GM21447 (cell line): ENCODE data around the gene CHD3.
A peak's percentile ranks its signal among the peaks of the same experiment; 100 is the strongest.
"Not testable (repeated sequence)": the region's sequence is repeated elsewhere in the genome, so short reads cannot be mapped to it uniquely, and the experiment has no call there.

Experiments
- ATAC-seq: cut with Tn5 transposase; IDR thresholded peaks from one replicate; pipeline ENCODE4 v1.9.1; 2021; ENCODE audit not compliant: unreplicated experiment

Gene CHD3

DNA sequence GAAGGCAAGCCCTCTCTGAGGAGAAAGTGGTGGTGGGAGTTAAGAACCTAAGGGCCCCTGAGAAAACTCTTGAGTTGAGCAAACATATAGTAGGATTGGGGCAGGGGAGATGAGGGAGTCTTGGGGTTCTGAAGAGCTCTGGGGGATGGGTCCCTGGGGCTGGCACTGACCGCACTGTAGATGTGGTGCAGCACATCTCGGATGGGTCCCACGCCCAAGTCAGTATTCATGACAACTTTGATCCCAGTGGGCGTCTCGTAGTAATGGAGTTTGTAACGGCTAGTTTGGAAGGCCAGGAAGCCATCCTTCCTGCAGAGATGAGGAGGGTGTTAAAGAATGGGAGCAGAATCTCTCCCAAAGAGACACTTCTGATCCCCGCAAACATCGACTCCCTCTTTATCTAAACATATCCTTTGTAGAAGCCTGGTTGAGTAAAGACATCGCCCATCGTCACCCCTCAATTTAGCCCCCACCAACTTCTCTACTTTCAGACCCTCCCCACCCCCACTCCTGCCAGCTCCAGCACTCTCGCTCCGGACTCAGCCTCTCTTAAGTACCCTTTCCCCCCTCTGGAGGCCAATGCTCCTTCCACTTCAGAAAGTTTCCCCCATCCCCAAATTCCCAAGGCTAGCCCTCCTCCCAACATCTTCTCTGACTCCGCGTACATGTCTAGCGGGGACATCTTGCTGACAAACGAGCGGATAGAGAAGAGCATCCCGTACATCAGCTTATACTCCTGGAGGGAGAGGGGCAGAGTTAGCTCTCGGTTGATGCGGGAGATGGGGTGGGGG, 42.4 kb downstream of the CHD3 start:
- no peak for ATAC-seq

DNA sequence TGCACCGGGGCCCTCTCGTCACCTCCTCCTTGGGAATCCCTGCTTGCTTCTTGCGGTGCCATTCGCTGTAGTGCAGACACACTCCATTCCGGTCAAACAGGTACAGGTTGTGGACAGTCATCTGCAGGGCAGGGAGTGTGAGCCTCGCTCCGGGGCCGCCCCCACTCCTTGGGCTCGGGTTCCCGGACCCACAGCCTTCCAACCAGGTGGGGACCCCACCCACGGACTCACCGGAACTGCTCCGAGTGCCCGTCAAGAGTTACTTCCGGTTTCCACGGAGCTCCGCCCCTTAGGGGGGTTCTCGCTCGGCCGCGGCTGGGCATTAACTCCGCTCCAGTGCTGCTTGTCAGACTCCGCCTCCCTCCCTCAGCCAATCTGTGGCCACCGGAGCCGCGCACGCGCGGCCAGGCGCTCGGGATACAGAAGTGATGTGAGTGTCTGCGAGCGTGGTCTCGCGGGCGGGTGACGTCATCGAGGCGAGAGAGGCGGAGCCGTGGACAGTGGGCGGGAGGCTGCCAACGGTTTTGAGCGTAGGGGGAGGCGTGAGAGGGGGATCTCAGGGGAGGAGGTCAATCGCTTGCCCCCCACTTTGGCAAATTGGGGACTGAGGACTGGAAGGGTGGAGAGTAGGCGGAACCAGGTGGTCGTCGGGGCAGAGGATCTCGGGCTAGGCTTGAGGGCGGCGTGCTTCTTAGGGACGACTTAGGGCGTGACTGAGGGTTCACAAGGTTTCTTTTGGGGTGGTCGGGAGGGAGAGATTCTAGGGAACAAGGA, 43.3 kb downstream of the CHD3 start, which contains the start of the genes CNTROB and TRAPPC1:
Gene CNTROB (plus strand): TSS at position 498 of the 774 bp plus-strand sequence. CDS start 874 bp downstream, outside the sequence.
Gene TRAPPC1 (minus strand): TSS at position 238 of the 774 bp plus-strand sequence. CDS start 117 bp downstream, at position 121.
- peak; percentile 79 for ATAC-seq

DNA sequence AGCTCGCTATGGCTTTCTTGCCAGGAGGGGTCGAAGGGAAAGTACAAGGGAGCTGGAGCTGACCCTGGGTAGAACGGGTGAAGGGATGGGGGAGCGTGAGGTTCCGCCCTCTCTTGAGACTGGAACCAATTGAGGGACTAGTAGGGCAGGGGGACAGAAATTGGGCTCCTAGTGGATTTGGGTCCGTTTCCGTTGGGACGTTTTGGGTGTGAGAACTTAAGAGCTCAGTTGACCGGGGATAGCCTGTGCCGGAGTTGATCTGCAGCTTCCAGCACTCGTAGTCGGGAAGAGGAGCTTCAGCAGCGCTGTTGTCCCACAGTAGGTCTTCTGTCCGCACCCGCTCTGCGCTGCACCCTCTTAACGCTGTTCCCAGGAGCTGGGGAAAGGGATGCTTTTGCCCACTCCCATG, 43.9 kb downstream of the CHD3 start:
- peak; percentile 7 for ATAC-seq

DNA sequence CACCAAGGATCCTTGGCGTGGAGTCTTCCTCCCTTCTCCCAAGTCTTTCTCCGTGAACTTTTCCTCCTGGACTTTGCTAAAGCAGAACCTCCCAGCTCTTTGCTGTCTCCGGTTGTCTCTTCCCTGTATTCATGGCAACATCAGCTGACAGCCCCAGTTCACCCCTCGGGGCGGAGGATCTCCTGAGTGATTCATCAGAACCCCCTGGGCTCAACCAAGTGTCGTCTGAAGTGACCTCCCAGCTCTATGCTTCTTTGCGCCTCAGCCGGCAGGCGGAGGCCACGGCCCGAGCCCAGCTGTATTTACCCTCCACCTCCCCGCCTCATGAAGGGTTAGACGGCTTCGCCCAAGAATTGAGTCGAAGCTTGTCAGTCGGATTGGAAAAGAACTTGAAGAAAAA, 44.4 kb downstream of the CHD3 start:
- ATAC-seq: no peak

DNA sequence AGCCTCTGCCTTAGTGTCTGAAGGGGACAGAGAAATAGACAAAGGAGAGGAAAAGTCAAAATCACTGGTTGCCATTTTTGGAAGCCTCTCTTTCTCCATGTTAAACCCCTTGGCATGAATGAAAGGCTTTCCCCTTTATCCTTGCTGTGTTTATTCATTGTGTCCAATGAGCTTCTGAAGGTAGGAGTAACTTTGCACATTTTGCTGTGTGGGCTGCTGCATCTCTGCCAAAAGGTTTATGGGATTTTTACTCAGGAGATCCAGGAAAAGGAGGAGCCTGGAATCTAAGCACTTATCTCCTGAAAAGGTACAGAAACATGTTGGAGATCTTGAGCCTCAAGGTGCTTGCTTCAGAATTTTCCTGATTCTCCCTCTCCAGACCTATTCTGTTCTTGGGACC, 47.3 kb downstream of the CHD3 start:
- ATAC-seq: no peak

DNA sequence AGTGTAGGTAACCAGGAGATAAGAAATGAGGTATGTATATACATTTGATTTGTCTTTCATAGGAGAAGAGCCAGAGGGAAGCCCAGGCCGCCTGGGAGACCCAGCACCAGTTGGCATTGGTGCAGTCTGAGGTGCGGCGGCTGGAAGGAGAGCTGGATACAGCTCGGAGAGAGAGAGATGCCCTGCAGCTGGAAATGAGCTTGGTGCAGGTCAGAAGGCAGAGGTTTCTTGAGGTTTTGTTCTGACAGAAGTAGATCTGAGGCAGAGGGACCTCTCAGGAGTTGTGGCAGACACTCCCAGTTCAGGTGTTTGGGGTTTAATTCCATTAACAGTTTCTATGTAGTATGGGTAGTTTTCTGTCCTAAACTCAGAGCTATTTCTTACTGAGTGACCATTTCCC, 51.4 kb downstream of the CHD3 start:
- no peak for ATAC-seq

DNA sequence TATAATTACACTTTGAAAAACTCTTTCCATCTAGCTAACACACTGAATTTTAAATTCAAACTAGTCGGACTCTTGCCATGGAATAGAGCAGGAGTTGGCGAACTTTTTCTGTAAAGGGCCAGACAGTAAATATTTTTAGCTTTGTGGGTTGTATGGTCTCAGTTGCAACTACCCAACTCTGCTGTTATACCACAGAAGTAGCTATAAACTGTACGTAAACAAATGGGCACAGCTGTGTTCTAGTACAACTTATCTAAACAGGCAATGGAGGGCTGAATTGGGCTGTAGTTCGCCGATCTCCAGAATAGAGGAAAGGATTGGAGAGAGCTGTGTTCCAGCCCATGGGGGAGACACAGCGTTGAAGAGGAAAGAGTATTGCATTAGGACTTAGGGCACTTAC, 52.2 kb downstream of the CHD3 start:
- no peak for ATAC-seq

DNA sequence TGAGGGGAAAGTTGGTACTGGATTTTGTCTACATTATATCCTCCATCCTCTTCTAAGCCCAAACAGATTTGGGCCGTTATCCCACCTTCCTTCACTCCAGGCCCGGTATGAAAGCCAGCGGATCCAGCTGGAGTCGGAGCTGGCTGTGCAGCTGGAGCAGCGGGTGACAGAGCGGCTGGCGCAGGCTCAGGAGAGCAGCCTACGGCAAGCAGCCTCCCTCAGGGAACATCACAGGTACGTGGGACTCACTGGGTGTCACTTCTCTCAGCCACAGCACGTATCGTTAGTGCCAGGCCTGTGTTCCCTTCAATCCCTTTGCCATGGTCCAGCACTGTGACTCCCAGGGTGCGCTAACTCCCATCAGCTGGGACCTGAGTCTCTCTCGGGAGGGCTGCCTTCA, 54.7 kb downstream of the CHD3 start:
- ATAC-seq: no peak

DNA sequence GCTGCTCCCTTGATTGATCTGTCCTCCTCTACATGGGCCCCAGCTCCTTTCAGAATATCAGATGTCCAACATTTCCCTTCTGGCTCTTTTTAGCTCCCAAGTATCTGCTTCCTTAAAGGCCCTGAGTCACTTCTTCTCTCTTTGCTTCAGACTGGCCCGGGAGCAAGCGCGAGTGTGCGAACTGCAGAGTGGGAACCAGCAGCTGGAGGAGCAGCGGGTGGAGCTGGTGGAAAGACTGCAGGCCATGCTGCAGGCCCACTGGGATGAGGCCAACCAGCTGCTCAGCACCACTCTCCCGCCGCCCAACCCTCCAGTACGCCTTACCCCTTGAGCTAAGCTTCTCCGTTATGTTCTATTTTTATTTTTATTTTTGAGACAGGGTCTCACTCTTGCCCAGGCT, 55.7 kb downstream of the CHD3 start:
- no peak for ATAC-seq

DNA sequence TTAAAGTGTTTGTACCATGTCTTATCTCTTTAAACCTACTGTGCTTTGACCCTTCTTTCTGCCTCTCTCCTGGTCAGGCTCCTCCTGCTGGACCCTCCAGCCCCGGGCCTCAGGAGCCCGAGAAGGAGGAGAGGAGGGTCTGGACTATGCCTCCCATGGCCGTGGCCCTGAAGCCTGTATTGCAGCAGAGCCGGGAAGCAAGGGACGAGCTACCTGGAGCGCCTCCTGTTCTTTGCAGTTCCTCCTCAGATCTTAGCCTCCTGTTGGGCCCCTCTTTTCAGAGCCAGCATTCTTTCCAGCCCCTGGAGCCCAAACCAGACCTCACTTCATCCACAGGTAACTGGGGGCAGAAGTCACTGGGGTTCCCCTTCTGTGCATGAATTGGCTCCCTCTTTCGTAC, 57.1 kb downstream of the CHD3 start:
- ATAC-seq: no peak

DNA sequence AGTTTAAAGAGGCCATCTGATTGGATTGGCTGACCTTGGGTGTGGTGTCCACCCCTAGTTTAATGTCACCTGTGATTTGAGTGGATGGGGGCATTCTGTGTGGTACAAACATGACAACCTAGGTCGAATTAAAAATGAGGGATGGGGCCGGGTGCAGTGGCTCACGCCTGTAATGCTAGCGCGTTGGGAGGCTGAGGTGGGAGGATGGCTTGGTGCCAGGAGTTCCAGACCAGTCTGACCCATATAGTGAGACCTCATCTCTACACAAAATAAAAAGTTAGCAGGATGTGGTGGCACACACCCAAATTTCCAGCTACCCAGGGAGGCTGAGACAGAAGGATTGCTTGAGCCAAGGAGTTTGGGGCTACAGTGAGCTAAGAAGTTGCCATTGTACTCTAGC, 57.9 kb downstream of the CHD3 start:
- ATAC-seq: no peak

DNA sequence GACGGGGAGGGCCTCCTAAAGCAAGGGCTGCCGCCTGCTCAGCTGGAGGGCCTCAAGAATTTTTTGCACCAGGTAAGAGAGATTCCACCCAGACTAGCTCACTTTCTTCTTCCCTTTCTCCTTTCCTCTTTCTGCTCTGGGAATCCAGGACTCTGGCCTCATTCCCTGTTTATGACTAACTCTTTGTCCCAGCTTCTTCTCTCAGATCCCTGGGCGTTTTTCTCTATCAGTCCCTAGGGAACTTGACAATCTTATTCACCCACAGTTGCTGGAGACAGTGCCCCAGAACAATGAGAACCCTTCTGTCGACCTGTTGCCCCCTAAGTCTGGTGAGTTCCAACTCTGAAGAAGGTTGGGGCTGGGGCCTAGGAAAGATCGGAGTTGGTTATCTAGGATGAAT, 59.1 kb downstream of the CHD3 start:
- no peak for ATAC-seq

DNA sequence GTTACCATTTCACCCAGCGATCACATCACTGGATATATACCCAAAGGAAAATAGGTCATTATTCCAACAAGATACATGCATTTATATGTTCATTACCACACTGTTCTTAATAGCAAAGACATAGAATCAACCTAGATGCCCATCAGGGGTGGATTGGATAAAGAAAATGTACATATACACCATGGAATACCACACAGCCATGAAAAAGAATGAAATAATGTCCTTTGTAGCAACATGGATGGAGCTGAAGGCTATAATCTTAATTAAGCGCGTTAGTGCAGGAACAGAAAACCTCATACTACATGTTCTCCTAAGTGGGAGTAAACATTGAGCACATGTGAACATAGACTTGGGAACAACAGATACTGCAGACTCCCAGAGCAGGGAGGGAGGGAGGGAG, 62.0 kb downstream of the CHD3 start:
- ATAC-seq: no peak

DNA sequence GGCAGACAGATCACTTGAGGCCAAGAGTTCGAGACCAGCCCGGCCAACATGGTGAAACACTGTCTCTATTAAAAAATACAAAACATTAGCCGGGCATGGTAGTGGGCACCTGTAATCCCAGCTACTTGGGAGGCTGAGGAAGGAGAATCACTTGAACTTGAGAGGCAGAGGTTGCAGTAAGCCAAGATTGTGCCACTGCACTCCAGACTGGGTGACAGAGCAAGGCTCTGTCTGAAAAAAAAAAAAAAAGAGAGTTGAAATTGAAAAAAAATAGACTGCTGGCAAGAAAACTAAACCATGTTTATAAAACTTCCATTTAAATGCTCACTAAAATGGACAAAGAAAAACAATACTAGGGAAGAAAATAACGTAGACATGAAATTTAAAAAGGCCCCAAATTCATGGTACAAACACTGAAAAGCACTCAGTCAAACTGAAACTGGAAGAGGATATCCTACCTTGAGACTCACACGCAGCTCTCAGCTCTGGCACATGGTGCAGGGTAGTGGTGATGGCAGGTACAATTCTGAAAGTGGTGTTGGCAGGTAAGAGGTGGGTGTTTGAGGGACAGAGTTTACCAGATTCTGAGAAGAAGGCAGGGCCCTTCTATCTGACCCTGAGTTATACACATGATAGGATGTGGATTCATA, 62.7 kb downstream of the CHD3 start:
- ATAC-seq: no peak

DNA sequence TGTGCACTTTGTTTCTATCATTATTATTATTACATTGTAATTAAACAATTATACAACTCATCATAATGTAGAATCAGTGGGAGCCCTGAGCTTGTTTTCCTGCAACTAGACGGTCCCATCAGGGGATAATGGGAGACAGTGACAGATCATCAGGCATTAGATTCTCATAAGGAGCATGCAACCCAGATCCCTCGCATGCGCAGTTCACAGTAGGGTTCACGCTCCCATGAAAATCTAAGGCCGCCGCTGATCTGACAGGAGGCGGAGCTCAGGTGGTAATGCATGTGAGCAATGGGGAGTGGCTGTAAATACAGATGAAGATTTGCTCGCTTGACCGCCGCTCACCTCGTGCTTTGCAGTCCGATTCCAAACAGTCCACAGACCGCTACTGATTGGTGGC, 64.7 kb downstream of the CHD3 start:
- ATAC-seq: not testable (repeated sequence)

DNA sequence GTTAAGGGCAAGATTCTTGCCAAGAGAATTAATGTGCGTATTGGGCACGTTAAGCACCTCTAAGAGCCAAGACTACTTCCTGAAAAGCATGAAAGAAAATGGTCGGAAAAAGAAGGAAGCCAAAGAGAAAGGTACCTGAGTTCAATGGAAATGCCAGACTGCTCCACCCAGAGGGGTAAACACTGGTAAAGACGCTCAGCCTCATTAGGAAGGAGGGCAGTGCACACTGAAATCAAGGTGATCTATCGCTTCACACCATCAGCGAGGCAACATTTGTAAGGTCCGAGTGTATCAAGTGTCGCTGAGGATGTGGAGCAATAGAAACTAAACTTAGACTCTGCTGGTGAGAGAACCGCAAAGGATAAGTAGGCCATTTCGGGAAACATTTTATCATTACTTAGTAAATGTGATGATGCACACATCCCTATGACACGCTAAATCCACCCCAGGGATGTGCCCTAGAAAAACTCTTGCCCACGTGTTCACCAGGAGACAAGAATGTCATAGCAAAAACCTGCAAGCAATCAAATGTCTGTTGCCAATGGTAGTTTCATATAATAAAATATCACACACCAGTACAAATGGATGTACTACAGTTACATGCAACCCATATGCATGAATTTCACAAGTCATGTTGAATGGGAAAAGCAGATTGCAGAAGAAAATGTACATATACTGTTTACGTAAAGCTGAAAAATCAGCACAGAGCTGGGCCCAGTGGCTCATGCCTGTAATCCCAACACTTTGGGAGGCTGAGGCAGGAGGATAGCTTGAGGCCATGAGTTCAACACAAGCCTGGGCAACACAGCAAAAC, 67.0 kb downstream of the CHD3 start:
- no peak for ATAC-seq

DNA sequence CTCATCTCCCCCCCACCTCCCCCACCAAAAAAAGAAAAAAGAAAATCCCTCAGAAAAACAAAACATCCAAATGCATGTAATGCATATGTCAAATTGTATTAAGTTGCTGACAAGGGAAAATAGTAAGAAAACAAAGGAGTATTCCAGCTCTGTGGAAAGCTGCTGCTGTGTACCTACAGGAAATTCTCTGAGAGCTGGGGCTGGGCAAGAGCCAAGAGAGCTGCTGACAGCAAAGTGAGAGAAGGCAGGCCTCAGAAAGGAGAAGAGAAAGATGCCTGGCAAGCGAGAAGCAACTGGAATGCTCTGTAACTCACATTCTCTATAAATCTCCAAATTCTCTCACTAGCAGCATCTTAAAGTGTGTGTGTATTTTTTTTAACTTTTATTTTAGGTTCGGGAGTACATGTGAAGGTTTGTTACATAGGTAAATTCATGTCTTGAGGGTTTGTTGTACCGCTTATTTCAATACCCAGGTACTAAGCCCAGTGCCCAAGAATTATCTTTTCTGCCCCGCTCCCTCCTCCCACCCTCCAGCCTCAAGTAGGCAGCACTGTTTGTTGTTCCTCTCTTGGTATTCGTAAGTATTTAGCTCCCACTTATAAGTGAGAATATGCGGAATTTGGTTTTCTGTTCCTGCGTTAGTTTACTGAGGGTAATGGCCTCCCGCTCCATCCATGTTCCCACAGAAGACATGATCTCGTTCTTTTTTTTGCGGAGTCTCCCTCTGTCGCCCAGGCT, 67.8 kb downstream of the CHD3 start:
- ATAC-seq: no peak

DNA sequence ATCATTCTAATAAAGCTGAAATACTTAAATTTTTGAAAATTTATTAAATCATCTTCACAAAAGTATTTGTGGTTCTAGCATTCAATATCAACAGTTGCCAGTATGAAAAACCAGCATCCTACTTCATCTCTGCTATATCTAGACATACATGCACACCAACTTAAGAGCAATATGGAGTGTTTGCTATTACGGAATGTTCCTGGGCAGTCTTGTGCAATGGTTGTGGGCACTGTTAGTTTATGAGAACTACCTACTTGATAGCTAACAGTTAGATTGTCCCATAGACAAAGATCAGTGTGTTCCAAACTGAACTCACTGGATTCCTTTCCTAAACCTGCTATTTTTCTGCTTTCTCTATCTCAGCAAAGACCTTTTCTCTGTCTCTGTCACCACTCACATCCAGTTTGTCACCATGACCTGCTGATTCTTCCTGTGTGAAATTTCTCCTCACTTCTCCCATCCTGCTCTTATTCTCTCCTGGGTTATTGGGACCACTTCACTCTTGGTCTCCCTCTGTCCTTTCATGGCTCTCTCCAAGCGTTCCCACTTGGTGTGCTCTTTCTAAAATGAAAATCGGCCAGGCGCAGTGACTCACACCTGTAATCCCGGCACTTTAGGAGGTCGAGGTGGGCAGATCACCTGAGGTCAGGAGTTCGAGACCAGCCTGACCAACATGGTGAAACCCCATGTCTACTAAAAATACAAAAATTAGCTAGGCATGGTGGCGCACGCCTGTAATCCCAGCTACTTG, 71.1 kb downstream of the CHD3 start:
- ATAC-seq: no peak

DNA sequence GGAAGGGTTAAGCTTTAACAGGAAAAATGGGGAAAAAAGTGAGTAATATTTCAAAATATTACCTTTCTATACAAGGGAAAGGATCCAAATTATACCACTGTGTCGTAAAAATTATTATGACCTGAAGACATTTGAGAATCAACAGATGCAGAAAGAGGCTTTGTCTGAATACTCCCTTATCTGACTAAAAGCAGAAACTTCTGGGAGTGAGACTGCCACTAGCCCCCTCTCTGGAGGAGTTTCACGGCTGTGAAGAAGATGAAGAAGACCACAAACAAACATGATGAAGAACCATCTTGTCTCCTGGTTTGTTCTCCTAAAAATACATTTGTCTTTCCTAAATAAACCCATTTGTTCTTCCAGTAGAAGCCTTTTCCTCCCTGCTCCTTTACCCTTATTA, 72.8 kb downstream of the CHD3 start:
- no peak for ATAC-seq
